GM21381 (cell line): ENCODE measurements around the gene DNASE2.

Experiments
- ATAC-seq: cut with Tn5 transposase; IDR thresholded peaks from one replicate; pipeline ENCODE4 v1.9.1; 2021; ENCODE audit warnings: mild to moderate bottlenecking, moderate library complexity; ENCODE audit not compliant: unreplicated experiment

DNASE2 gene

DNA sequence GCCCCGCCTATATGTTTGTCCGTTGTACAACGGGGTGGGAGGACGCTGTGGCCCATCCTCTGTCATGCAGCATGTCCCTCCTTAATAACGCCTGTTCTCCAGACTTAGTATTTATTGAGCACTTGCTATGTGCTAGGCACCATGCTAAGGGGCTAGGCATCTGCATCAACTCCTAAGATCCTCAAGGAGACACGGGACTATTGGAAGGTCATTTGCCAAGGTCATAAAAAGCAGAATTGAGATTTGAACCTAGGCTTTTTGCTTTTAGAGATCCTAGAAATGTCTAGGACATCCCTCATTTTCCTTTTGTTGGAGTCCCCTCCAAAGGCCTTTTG, 44.8 kb downstream of the DNASE2 start:
- ATAC-seq = no peak

DNA sequence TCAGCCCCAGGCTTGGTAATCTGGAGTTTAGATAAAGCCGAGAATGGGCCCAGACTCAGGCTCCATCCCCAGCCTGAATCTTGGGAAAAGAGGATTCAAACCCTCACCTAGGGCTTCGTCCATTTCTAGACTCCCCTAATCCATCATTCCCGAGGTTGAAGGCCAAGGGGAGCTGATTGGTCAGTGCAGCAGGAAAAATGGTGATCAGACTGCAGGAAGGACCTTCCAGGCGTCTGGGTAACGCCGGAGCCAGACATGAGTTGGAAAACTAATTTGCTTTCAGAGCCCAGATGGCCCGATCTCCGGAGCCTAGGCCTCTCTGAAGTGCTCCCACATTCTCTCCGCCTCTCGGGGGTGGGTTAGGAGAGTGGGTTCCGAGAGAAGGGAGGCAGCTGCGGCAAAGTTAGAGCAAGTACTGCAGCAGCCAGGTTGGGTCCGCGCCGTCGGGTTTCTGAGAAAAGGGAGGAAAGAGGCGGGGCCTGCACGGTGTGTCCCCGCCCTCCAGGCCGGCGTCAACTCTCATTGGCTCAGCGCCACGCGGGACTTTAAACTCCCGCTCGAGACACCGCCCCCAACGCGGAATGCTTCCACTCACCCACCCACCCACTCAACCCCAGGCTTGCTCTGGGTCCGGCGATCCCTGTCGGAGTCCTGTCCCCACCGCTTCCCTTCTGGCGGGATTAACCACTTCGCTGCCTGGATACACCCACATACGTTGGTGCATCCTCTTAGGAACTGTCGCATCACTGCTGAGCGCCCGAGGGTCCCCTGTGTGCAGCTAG, 46.1 kb downstream of the DNASE2 start:
- no peak for ATAC-seq

DNA sequence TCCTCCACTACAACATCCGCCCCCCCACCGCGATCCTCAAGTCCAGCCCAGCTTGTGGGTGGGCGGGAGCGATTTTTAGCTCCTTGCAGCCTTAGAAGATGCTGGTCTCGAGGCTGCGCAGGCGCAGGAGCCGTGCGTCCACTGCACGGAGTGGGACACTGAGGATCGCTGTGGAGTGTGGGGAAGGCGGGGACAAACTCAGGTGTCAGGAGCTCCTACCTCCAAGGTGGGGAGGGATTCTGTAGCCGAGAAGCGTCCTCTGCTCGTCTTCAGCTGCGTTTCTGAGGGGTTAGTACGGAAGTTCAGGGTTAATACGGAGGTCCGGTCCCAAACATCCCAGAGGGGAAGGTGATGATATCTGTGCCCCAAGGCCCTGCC, 46.7 kb downstream of the DNASE2 start, which contains the start of gene RTBDN:
Gene RTBDN (minus strand): TSS at position 14 of the 378 bp plus-strand sequence. CDS start 4,600 bp downstream, outside the sequence.
- ATAC-seq = no peak

DNA sequence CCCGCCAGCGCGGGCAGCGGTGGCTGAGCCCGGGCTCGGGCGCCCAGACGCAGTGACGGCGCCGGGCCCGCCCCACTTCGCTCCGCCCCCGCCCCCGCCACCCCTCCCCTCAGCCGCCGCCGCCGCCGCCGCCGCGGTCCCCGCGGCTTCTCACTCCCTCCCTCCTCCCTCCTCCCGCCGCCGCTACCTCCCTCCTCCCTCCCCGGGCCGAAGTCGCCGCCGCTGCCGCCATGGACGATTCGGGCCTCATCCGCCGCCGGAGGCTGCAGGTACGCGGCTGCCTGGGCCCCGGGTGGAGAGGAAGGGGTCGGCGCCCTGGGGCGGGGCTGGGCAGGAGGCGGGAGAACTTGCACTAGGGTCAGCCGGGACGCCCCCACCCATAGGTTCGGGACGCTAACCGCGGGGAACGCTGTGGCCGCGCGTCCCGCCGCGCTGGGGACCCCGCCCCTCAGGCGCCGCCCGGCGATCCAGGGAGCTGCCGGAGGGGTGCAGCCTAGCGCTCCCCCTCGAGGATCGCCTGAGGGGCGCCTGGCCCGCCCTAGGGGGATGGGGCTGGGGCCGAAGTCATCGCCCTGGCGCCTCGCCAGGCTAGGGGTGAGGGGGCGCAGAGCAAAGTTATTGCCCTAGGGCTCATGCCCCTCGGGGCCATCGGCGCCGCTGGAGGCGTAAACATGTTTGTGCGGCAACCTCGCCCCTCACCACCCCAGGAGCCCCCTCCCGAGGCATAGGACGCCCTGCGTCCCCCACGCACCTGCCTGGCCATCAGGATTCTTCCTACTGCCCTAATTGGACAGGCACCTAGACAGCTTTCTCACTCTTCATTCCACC, 47.3 kb downstream of the DNASE2 start:
- ATAC-seq = no peak

DNA sequence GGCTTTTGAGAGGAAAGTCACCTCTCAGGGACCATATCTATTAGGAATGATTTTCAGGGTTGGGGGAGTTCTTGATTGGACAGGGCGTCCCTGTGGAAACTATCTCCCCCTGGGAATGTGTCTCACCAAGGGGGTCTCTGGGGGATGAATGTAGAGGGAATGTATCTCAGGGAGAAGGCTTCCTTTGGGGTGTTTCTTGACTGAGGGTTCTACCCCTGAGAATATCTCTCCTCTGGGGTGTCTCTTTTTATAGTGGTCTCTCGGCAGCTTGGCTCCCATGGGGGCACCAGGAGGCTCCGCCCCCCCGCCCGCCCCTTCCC, 47.9 kb downstream of the DNASE2 start:
- no peak for ATAC-seq

DNA sequence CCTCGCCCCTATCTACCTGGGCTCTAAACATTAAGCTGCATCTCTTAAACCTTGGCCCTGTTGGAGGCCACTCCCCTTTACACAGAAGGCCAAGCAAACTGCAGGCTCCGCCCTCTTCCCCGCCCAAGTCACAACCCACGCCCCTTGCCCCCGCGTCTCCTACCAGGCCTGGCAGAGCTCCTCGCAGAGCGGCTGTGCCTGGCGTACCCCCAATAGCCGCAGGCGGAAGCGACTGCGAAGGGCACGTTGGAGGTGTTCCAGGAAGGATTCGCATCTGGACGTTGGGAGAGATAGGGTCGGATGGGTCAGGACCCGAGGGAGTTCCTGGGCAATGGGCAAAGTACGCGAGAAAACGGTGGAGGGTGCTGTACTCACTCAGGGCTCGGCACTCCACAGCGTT, 52.8 kb downstream of the DNASE2 start:
- ATAC-seq = no peak

DNA sequence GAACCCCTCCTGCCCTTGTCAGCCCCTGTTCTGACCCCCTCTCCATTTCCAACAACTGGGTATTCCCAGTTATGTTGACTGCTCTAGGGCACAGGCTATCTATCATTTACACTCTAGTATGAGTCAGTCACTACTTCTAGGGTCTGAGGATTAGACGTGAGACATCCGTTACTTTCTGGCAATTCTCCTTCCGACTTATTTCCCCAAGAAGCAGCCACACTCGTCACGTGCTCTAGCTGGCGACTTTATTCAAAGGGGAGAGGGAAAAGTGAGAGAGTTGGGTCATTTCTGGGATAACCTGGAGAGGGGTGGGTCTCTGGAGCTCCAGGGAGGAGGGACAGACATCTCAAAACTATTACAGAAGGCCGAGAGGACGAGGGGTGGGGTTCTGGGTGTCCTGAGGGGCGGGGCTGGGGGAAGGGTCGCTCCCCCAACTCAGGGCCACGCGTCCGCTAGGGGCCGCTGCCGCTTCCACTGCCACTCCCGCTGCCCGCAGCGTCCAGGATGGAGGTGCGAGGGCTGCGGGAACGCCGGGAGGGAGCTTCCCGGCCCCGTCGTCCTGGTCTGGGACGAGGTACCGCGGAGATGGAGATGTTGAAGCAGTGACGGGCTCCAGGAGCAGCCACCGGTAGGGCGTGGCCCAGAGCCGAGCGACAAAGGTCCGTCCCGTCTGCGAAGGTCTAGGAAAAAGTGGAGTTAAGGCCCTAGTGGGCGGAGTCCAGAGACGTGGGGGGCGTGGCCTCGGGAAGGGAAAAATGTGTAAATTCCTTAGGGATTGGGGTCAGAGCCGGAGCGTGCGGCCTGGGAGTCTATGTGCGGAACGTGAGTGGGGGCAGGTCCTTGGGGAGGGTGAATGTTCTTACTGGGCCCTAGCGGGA, 55.8 kb downstream of the DNASE2 start:
- ATAC-seq = no peak
